ENCODE measurements around the gene PCED1B. TPM values are rescaled to one million over a fixed set of nuclear protein-coding genes. Genes with fewer than 3 reads are reported as not detected.

The PCED1B gene
- total and polyA plus RNA-seq, 2 donors (not counting 1 experiment from before 2014, with no cell fraction given), result 0.33 to 0.83 TPM

GRCh38 chr12:47189728-47190127 lies 110.3 kb downstream of the PCED1B start:
- H4K20me1 ChIP-seq (ENCODE audit: control insufficient read depth, extremely low read depth, insufficient read depth, low read length), result no peaks in the 10 kb centered on the region
- no peak overlapping the region for H2AFZ ChIP-seq (ENCODE audit: low read length)
- no peak overlapping the region for H3K9ac ChIP-seq (ENCODE audit: insufficient read depth, low read length)
- no peak overlapping the region for H3K4me3 ChIP-seq (replicated peaks in 1 of 4; ENCODE audit: control extremely low read depth in 1 of 4, insufficient read depth in 1 of 4, low read depth in 3 of 4, low read length in 4 of 4)
- TF ChIP-seq EZH2 (IDR thresholded peaks at IDR 0.05; ENCODE audit: low read length, missing control alignments) (no peak), CTCF (conservative IDR thresholded peaks at IDR 0.05 in 1 of 2, IDR thresholded peaks at IDR 0.05 in 1 of 2; ENCODE audit: low read depth in 1 of 2, low read length in 2 of 2) (no peak)
- no peaks in the 10 kb centered on the region for H3K36me3 ChIP-seq (ENCODE audit: control insufficient read depth, insufficient read depth, low read length)
- no peaks in the 10 kb centered on the region for H3K79me2 ChIP-seq (ENCODE audit: control insufficient read depth, insufficient read depth, low read length)
- DNase-seq (ENCODE audit: low read depth in 2 of 2), result no peak
- no peaks in the 10 kb centered on the region for H3K9me3 ChIP-seq (ENCODE audit: control insufficient read depth, insufficient read depth, low read depth, low read length)
- no peaks in the 10 kb centered on the region for H3K27me3 ChIP-seq (ENCODE audit: control insufficient read depth, insufficient read depth, low read length)
- peaks cover 2% of the 10 kb centered on the region for H3K4me1 ChIP-seq (ENCODE audit: control insufficient read depth, extremely low read depth, insufficient read depth, low read length)
- no peak overlapping the region for H3K4me2 ChIP-seq (ENCODE audit: extremely low read depth, insufficient read depth, low read length)
- no peak overlapping the region for H3K27ac ChIP-seq (ENCODE audit: insufficient read depth, low read length)

- Histone ChIP-seq H4K20me1 (ENCODE audit: control insufficient read depth, extremely low read depth, insufficient read depth, low read length) (no peaks in the 10 kb centered on the region), H3K27me3 (ENCODE audit: control insufficient read depth, insufficient read depth, low read length) (no peaks in the 10 kb centered on the region), H3K9me3 (ENCODE audit: control insufficient read depth, insufficient read depth, low read depth, low read length) (no peaks in the 10 kb centered on the region), H3K4me3 (replicated peaks in 1 of 4; ENCODE audit: control extremely low read depth in 1 of 4, insufficient read depth in 1 of 4, low read depth in 3 of 4, low read length in 4 of 4) (no peak overlapping the region), H3K9ac (ENCODE audit: insufficient read depth, low read length) (no peak overlapping the region), H3K27ac (ENCODE audit: insufficient read depth, low read length) (no peak overlapping the region), H3K79me2 (ENCODE audit: control insufficient read depth, insufficient read depth, low read length) (no peaks in the 10 kb centered on the region), H2AFZ (ENCODE audit: low read length) (no peak overlapping the region), H3K36me3 (ENCODE audit: control insufficient read depth, insufficient read depth, low read length) (no peaks in the 10 kb centered on the region), H3K4me2 (ENCODE audit: extremely low read depth, insufficient read depth, low read length) (no peak overlapping the region), H3K4me1 (ENCODE audit: control insufficient read depth, extremely low read depth, insufficient read depth, low read length) (peaks cover 2% of the 10 kb centered on the region)
- TF ChIP-seq EZH2 (IDR thresholded peaks at IDR 0.05; ENCODE audit: low read length, missing control alignments), result no peak
- TF ChIP-seq CTCF (conservative IDR thresholded peaks at IDR 0.05 in 1 of 2, IDR thresholded peaks at IDR 0.05 in 1 of 2; ENCODE audit: low read depth in 1 of 2, low read length in 2 of 2), result no peak
- peak in 1 of 2 donors; percentile 86 for DNase-seq (ENCODE audit: low read depth in 2 of 2)
Observed at GRCh38 chr12:47190271-47190750, 110.9 kb downstream of the PCED1B start.

- H3K27me3 ChIP-seq (ENCODE audit: control insufficient read depth, insufficient read depth, low read length), result no peaks in the 10 kb centered on the region
- TF ChIP-seq CTCF (conservative IDR thresholded peaks at IDR 0.05 in 1 of 2, IDR thresholded peaks at IDR 0.05 in 1 of 2; ENCODE audit: low read depth in 1 of 2, low read length in 2 of 2) (no peak), EZH2 (IDR thresholded peaks at IDR 0.05; ENCODE audit: low read length, missing control alignments) (no peak)
- no peak overlapping the region for H2AFZ ChIP-seq (ENCODE audit: low read length)
- no peak for DNase-seq (ENCODE audit: low read depth in 2 of 2)
- H3K4me3 ChIP-seq (replicated peaks in 1 of 4; ENCODE audit: control extremely low read depth in 1 of 4, insufficient read depth in 1 of 4, low read depth in 3 of 4, low read length in 4 of 4), result no peak overlapping the region
- peaks cover 2% of the 10 kb centered on the region for H3K4me1 ChIP-seq (ENCODE audit: control insufficient read depth, extremely low read depth, insufficient read depth, low read length)
- H3K9ac ChIP-seq (ENCODE audit: insufficient read depth, low read length), result no peak overlapping the region
- no peaks in the 10 kb centered on the region for H4K20me1 ChIP-seq (ENCODE audit: control insufficient read depth, extremely low read depth, insufficient read depth, low read length)
- no peaks in the 10 kb centered on the region for H3K79me2 ChIP-seq (ENCODE audit: control insufficient read depth, insufficient read depth, low read length)
- no peak overlapping the region for H3K4me2 ChIP-seq (ENCODE audit: extremely low read depth, insufficient read depth, low read length)
- no peaks in the 10 kb centered on the region for H3K9me3 ChIP-seq (ENCODE audit: control insufficient read depth, insufficient read depth, low read depth, low read length)
- no peak overlapping the region for H3K27ac ChIP-seq (ENCODE audit: insufficient read depth, low read length)
- H3K36me3 ChIP-seq (ENCODE audit: control insufficient read depth, insufficient read depth, low read length), result no peaks in the 10 kb centered on the region
Observed at GRCh38 chr12:47190905-47191304, 111.5 kb downstream of the PCED1B start.

All from fibroblast of lung (primary cell).